CD4-positive, CD25-positive, alpha-beta regulatory T cell (primary cell): ENCODE data around the gene NEFH. TPM values are rescaled to one million over a fixed set of nuclear protein-coding genes. Genes with fewer than 3 reads are reported as not detected.

Experiments
- polyA plus RNA-seq, 4 donors: library from polyadenylated mRNA; unstranded; fragments of 300-500 nt; fragmentation: Illumina TruSeq; gene quantifications; one replicate each; pipeline ENCODE4 v1.2.3, GENCODE V29; 2021
- total RNA-seq: library from RNA; stranded (reverse); gene quantifications from one replicate; pipeline ENCODE4 v1.2.3, GENCODE V29; 2022

Gene NEFH
- total and polyA plus RNA-seq, 5 donors from 2014 or later, result 0.08 to 0.49 (median 0.30) TPM

Other genes with a start within 250 kb of the NEFH start
- 16.0 TPM for gene RHBDD3, start 212.2 kb upstream of the NEFH start, total RNA-seq
- gene RHBDD3, start 212.2 kb upstream of the NEFH start, polyA plus RNA-seq, result 10 to 100 TPM in 2 of 4 donors, 1 to 10 TPM in 2; 6.5 to 11.4 (median 9.2) TPM
- gene EWSR1, start 211.9 kb upstream of the NEFH start, total RNA-seq, result 338 TPM
- gene EWSR1, start 211.9 kb upstream of the NEFH start, polyA plus RNA-seq, result 100 to 1,000 TPM; 175 to 215 (median 194) TPM
- 1.8 TPM for gene GAS2L1, start 173.6 kb upstream of the NEFH start, total RNA-seq
- under 1 TPM in 1 of 4 donors, not detected in 3; 0.22 TPM for gene GAS2L1, start 173.6 kb upstream of the NEFH start, polyA plus RNA-seq
- not detected for gene RASL10A, start 164.5 kb upstream of the NEFH start, total RNA-seq
- gene RASL10A, start 164.5 kb upstream of the NEFH start, polyA plus RNA-seq, result not detected
- gene AP1B1, start 91.6 kb upstream of the NEFH start, total RNA-seq, result 40.8 TPM
- 10 to 100 TPM; 11.7 to 15.8 (median 14.1) TPM for gene AP1B1, start 91.6 kb upstream of the NEFH start, polyA plus RNA-seq
- gene RFPL1, start 41.6 kb upstream of the NEFH start, total RNA-seq, result not detected
- gene RFPL1, start 41.6 kb upstream of the NEFH start, polyA plus RNA-seq, result not detected
- gene THOC5, start 73.5 kb downstream of the NEFH start, total RNA-seq, result 54.0 TPM
- gene THOC5, start 73.5 kb downstream of the NEFH start, polyA plus RNA-seq, result 10 to 100 TPM; 27.8 to 33.7 (median 30.7) TPM
- 26.9 TPM for gene NIPSNAP1, start 100.9 kb downstream of the NEFH start, total RNA-seq
- 10 to 100 TPM; 48.5 to 61.9 (median 54.5) TPM for gene NIPSNAP1, start 100.9 kb downstream of the NEFH start, polyA plus RNA-seq
- 31.6 TPM for gene NF2, start 123.4 kb downstream of the NEFH start, total RNA-seq
- 10 to 100 TPM; 16.4 to 20.0 (median 18.5) TPM for gene NF2, start 123.4 kb downstream of the NEFH start, polyA plus RNA-seq
- 0.35 TPM for gene CABP7, start 239.8 kb downstream of the NEFH start, total RNA-seq
- under 1 TPM; 0.11 to 0.23 (median 0.16) TPM for gene CABP7, start 239.8 kb downstream of the NEFH start, polyA plus RNA-seq